H1 (cell line): ENCODE results near the gene PXN. TPM values are rescaled to one million over a fixed set of nuclear protein-coding genes. Genes with fewer than 3 reads are reported as not detected.

Experiments used
- CHD7 ChIP-seq: fragments of 300-600 bp; sonication (generic); IDR thresholded peaks from 2 replicates; pipeline ENCODE4 v1.7.1; 2012; ENCODE audit warnings: low read length, moderate library complexity, mild to moderate bottlenecking, inconsistent platforms; ENCODE audit not compliant: insufficient replicate concordance
- PHF8 ChIP-seq: fragments of 200-600 bp; sonication (generic); conservative IDR thresholded peaks from 2 replicates; pipeline ENCODE4 v1.7.1; 2012; ENCODE audit warnings: low read depth, mild to moderate bottlenecking, inconsistent platforms, low read length, moderate library complexity
- polyA plus RNA-seq, 7 experiments: library from polyadenylated mRNA; depleted of rRNA in 3 of 7; stranded (reverse) in 5 of 7; unstranded in 2 of 7; fragments of >200 nt in 5 of 7; fragments of 200-250 nt in 2 of 7; gene quantifications; 1 replicate in 5 of 7; 2 replicates in 1 of 7; 4 replicates in 1 of 7; pipeline versions ENCODE4 v1.2.1 to v1.2.3, GENCODE V29; 2011 to 2013; ENCODE audit warnings: missing spikeins in 2 of 7, mixed read lengths in 2 of 7
- total RNA-seq: library from RNA; stranded (reverse); fragmentation: NEBNext Ultra II Directional; extraction: Animal tissue kit (Norgen Biotek cat#: 25700); gene quantifications from 2 replicates; pipeline ENCODE4 v1.2.1, GENCODE V29; 2021

PXN gene
- total and polyA plus RNA-seq, 2 of the 8 experiments (the other 6 are each of a cell fraction or from before 2014, with no cell fraction given), result 51.0 to 105 TPM

GRCh38 chr12:120238217-120238616, 27.3 kb downstream of the PXN start (continued):
- TF ChIP-seq CHD7, result no peak
- TF ChIP-seq PHF8, result no peak
